NCI-H82 treated with DMSO at 0.1 percent for 48 hours (cell line): ENCODE data around the gene FAM83F.
"Not testable (repeated sequence)": the region's sequence is repeated elsewhere in the genome, so short reads cannot be mapped to it uniquely, and the experiment has no call there.

Source experiments
- DNase-seq: peaks from one replicate; lab custom pipeline; 2025; ENCODE audit not compliant: unreplicated experiment; lab: John Stamatoyannopoulos, UW

Gene FAM83F

DNA sequence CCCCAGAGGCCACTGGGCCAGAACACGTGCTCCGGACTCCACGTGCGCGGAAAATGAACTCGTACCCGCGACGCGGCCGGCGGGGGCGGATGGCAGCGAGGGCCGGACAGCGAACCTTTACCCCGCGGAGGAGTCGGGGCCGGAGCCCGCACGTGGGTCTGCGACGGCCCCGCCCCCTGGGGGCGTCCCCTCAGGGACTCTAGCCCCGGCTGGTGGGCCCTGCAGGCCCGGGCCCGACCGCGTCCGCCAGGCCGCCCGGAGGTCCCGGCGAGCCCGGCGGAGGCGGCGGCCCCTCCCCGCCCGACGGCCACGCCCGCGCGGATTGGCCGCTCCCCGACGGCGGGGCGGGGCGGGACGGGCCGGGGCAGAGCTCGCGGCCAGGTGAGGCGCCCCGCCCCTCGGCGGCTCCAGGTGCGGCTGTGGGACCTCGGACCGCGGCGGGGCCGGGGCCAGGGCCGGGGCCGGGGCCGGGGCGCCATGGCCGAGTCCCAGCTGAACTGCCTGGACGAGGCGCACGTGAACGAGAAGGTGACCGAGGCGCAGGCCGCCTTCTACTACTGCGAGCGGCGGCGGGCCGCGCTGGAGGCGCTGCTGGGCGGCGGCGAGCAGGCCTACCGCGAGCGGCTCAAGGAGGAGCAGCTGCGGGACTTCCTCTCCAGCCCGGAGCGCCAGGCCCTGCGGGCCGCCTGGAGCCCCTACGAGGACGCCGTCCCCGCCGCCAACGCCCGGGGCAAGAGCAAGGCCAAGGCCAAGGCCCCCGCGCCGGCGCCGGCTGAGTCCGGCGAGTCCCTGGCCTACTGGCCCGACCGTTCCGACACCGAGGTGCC is at the start of gene FAM83F:
FAM83F (plus strand) TSS at position 389 of the 827 bp plus-strand sequence; CDS start at position 478, 89 bp downstream.
- no peak for DNase-seq

DNA sequence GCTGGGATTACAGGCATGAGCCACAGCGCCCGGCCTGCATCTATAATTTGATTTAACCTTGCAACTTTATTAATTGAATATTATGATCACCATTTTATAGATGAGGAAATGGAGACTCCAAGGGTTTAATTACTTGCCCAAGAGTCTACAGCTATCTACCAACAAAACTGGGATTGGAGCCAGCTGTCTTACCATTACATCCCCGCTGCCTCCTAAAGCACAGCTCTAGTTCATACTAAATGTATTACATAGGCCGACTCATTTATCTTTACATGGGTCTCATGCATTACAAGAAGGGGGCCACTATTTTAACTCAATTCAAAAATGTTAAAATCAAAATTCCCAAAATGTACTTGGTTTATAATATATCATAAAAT is 48.6 kb upstream of the FAM83F start:
- DNase-seq, result no peak

DNA sequence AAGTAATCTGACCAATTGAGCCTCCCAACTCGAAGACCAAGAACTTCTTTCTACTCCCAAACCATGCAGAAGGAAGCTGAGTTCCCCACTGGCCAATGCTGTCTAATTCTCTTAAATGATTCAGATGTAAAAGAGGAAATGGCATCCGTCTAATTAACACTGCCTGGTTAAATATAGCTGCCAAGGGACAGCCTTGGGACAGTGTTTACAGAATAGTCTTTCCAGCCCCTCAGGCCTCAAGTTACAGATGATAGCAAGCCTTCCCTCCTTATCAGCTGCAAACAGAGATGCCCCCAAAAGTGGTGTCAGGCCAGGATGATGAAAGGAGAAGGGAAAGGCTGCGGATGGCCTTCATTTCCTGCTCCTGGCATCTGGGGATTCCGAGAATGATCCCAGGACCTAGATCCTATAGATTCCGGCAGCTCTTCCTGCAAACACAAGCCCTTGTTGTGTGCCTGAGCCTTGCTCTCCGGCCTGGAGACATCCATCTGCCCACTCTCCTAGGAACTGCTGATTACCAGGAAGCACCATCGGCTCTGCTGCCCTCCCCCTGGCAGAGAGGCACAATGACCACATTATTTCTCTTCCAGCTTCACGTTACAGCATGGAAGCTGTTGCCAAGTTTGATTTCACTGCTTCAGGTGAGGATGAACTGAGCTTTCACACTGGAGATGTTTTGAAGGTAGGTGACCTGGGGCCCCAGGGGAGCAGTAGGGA is 48.1 kb upstream of the FAM83F start:
- no peak for DNase-seq

DNA sequence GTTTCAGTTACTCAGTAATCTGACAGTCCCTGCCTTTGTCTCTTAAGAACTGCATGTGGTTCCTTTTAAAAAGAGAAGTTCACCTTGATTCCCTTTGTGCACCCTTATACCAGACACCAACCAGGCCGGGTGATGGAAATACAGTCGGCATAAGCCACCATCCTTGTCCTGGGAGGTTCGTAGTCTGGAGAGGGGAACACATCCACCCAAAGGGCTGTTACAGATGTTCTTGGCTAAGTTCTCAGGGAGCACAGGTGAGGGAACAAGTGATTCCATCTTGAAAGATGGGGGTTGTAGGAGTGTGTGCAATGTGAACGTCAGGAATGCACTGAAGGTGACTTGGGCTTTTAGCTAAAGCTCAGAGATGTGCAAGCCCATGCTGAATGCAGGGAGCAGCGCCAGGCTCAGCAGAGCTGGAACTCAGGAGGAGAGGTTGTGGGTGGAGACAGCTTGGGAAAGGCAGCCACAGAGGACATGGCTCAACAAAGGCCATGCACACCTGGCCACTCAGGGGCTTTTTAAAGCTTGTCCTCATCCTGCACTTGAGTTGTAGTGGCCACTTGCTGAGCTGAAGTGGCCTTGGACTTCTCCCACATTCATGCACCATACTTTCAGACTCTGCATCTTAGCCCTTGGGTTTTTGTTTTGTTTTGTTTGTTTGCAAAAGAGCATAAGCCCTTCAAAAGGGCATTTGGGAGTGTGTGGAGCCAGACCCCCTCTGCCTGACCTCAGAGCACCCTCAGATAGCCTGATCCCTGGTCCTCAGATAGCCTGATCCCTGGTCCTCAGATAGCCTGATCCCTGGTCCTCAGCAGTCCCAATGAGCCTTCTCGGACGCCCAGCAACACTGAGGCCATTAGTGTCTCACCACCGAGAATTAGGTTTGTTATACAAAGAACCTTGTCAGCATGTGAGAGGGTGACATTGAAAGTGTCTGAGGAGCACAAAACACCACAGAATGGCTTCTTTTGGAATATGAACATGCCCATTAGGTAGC is 47.2 kb upstream of the FAM83F start:
- no peak for DNase-seq

DNA sequence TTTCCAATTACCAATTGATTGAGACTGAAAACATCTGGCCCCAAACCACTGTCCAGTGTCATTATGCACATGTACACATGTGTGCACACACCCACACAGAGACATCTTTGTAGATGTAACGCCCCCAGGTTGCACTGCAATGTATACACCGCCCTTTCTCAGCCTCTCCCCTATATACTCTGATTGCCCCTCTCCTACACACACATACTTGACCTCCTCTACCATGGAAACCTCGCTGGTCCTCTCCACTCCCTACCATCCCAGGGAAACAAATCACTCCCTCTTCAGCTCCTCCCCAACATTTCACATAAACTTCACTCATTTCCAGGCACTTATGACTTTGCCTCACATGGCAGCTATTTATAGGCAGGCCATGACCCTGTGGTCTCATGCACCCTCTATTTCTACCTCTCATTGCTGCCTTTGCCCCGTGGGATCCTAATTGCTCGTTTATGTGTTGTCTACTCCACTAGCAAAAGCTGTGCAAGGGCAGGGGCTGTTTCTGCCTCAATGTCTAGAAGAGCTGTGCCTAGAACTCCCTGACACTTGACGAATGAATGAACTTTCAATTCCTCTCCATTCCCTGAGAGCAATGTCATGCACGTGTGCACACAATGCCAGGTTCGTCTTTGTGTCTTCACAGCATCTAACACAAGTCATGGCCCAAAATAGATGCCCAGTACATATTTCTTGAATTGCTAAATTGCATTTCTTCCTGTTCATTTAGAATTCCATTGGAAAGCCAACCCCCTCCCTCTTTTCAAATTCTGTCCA is 44.6 kb upstream of the FAM83F start:
- DNase-seq, result no peak

DNA sequence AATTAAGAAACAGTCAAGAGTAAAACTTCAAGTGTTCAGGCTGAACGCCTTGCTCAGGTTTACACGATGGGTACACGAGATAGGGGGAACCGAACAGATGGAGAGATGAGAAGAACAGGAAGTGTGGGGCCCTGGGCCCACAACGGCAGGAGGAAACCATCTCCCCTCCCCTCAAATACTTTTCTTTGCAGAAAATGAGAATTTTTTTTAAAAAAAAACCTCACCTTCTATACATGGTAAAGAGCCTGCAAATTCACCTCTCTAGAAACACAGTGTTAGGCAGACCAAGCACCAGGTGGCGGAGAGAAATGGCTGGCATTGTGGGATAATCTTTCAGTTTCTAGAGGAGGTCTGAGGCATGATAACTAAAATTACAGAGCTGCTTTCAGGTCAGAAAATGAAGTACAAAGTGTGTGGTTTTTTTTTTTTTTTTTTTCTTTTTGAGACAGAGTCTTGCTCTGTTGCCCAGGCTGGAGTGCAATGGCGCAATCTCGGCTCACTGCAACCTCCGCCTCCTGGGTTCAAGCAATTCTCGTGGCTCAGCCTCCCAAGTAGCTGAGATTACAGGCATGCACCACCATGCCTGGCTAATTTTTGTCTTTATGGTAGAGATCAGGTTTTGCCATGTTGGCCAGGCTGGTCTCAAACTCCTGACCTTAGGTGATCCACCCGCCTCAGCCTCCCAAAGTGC is 43.0 kb upstream of the FAM83F start:
- DNase-seq, result not testable (repeated sequence)

DNA sequence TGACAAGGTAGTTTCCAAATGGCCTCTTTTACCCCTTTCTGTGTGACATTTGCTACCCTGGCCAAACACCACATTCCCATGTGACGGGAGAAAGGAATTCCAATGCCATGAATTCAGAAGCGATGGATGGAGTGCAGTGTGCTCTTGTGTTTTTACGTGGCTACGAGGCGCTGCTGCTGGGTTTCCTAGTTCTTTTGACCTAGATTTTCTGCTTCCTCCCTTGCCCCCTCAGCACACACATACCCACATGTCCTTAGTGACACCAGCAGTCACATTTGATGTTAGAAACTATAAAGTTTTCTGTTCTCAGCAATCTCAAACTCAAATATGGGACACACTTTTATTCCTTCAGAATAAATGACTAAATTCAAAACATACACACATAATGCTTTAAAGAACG is 42.4 kb upstream of the FAM83F start:
- DNase-seq, result no peak

DNA sequence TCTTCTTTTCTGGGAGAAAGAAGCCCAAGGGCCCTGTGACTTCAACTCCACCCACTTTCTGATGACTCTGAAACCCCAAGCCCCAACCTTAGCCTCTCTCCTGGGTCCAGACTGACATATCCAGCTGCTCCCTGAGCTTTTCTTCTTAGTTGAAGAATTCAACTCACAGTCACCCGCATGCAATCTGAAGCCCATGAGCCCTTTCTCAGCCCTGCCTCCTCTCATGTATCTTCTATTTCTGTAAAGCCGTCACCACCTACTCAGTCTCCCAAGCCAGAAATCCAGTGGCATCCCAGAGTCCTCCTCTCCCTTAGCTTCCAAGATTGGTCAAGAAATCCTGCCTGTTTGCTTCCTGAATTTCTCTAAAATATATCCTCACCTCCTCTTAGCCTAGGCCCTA is 41.7 kb upstream of the FAM83F start:
- DNase-seq, result no peak

DNA sequence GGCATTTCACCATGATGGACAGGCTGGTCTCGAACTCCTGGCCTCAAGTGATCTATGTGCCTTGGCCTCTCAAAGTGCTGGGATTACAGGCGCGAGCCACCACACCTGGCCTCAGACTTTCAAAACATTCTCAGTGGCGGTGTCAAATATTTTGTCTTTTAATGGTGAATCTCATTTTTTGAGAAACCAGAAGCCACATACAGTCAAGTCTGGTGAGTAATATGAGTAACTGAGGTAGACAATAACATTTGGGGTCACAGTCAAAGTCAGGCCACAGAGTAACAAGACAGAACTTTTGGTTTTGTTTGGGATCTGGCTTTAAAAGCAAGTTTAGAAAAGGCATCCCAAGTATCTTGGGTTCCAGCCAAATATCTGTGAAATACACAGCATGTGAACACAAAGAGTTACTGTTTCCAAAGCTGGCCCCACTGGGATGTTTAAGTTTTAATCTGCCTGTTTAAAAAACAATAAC is 40.1 kb upstream of the FAM83F start:
- DNase-seq, result no peak

DNA sequence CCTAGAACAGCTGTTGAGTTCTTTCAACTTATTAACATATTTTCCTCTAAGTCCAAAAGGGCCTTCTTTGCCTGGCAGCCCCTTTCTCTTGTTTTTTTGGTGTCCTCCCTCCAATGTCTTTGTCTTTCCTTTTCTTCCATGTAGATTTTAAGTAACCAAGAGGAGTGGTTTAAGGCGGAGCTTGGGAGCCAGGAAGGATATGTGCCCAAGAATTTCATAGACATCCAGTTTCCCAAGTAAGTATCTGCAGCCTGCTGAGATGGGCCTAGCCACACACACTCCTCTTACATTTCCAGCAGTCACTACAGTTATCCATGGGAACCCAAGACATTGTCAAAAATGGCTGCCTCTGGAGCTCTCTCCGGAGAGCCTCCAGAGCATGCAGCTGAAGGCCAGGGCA is 39.1 kb upstream of the FAM83F start:
- DNase-seq, result no peak

DNA sequence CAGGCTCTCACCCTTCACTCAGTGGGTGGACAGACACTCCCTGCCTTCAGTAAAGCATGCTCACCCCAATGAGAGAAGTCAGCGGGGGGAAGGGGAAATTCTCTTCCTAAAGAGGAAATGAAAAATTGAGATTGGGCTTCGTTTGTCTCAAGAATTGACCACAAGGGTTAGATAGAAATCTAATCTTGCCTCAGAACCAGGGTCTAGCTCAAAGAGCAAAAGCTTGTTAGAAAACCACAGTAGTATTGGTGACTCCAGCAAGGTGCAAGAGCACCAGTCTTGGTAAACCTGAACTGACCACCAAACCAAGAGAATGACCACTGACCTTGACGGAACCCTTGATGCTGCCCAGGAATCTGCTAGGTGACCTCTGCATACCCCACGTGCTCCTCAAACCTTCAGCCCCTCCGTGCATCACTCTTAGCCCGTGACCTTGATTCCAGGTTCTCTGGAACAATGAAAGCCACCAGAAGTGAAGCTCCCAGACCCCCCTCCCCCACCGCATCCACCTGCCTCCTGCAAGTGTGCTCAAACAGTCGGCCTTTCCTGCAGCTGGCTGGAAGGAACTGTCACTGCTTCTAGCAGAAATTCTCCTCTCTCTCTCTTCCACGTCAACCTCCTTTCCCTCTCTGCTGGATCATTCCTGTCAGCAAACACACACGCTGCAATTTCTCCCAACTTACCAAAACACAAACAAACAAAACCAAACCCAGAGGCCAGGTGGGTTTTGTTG is 37.7 kb upstream of the FAM83F start:
- DNase-seq, result no peak

DNA sequence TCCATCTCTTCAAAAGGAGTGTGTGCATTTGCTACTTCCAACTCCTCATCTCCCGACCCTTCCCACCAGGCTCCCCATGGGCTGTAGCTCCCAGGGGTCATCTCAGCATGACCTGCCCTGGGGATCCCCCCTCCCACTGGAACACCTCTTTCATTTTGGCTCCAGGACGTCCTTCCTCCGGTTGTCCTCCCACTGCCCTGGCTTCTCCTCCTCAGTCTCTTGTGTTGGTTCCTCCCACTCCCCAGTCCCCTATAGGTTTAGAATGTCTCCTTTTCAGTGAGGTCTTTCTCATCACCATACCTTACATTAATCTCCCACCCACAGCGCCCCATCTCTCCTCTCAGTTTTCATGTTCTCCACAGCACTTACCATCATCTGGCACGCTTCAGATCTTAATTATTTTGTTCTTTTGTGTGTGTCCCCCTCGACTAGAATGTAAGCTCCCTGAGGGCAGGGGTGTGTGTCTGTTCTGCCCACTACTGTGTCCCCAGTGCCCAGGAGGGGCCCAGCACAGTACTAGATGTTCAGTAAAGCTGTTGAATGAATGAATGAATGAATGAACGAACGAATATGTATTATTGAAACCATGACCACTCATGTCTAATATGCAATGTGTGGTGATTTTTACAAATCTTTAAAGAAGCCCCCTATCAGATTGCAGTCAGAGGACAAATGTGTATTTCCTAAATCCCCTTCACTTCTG is 36.6 kb upstream of the FAM83F start:
- no peak for DNase-seq

DNA sequence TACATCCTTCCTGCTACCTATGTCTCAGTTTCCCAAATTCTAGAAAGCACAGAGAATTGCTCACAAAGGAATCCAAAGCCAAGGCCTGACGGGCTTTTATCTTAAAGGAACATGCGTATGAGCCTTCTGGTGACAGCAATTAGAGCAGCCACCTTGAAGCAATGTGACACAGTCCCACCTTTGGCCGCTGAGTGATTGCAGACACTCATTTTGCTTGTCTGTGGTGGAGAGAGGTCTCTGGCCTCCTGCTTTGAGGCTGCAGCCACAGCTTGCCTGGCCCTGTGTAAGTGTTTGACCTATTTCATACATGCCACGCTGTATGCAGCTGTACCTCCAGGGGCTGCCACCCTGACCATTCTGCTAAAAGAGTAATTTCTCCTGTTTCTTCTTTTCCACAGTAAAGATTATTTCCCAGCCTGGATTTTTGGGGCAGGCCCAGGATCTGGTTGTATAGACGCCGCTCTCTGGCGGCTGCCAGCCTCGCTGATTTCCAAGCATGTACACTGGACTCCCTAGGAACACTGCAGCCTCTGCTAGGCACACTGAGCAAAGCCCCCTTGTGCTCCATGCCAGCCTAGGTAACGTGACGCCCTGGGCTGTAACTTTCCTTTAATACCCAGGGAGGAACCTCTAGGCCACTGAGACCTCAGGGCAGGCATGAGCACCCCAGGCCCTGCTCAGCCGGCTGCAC is 35.7 kb upstream of the FAM83F start:
- DNase-seq, result no peak

DNA sequence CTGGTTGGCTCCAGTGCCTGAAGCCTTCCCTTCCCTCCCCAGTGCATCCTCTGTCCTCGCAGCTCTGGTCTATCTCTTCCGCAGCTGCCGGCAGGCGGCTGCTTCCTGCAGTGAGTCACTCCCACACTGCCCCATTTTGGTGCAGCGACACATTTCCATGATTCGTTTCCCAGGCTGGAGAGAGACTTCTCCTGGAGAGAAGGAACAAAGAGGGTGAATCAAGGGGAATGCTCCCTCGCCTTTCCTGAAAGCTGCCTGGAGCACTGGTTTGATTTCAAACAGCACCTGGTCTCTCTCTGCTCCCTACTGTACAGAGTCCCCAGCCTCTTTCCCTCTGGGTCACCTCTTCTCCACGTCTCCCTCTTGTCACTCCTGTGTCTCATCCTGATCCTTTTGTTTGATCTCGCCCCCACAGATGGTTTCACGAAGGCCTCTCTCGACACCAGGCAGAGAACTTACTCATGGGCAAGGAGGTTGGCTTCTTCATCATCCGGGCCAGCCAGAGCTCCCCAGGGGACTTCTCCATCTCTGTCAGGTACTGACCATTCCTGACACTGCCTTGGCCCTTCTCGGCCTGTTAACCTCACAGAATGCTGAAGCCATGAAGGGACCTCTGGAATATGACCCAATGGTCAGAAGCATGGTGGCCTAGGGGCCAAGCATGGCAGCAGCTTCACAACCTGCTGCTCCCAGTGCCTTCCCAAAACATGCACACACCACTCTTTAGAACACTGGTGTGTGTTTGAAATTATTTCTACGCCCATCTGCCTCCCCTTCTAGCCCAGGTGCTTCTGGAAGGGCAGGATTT is 34.9 kb upstream of the FAM83F start, which contains the start of gene TMA7B:
TMA7B (plus strand) TSS at position 758 of the 808 bp plus-strand sequence. CDS start 3,978 bp downstream, outside the sequence.
- DNase-seq, result no peak

DNA sequence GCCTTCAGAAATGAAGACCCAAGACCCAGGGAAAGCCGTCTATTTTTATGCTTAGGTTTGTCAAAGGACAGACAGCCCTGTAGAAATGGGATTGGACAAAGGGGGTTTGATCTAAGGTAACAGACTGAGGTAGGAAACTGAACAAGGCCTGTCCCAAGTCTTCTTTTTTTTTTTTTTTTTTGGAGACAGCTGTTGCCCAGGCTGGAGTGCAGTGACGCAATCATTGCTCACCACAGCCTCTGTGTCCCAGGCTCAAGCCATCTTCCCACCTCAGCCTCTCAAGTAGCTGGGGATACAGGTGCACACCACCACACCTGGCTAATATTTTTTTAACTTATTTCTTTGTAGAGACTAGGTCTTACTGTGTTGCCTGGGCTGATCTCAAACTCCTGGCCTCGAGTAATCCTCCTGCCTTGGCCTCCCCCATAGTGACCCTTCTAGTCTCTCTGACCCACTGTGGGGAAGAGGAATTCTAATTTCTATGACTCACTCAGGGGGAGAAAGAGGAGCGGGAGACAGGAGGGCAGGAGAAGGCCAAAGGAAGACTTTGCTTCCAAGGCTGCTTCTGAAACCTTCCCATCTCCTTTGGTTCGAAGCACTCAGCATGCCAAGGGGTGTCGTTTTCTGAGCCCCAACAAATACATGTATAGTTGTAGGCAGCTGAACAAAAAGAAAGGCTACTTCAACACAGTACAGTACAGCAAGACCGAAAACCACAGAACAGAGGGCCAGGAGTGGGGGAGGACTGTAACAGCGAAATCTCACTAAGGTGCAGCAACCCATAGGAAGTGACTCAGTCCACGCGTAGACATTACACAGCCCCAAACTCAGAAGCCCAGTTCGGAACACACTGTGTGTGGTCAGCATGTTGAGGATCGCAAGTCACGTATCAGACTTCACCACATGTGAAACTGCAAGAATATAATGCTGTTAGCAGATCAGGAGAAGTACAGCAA is 33.7 kb upstream of the FAM83F start:
- no peak for DNase-seq

DNA sequence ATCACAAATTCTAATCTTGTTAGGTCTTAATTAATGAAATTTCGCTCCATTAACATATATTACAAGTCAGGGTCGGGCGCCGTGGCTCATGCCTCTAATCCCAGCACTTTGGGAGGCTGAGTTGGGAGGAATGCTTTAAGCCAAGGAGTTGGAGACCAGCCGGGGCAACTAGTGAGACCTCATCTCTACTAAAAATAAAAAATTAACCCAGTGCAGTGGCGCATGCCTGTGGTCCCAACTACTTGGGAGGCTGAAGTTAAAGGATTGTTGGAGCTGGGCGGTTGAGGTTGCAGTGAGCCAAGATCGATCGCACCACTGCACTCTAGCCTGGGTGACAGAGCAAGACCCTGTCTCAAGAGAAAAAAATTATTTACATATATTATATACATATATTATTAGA is 32.7 kb upstream of the FAM83F start:
- DNase-seq, result no peak
